Panc1 (cell line): Measurements from ENCODE around the gene ZDHHC11. TPM values are rescaled to one million over a fixed set of nuclear protein-coding genes. Genes with fewer than 3 reads are reported as not detected.

Experiments used
- ATAC-seq: fragments of 200-7000 bp; cut with Tn5 transposase; 2 replicates; pipeline ENCODE4 v1.9.1; 2020; ENCODE audit warnings: mild to moderate bottlenecking, moderate library complexity
- BruUV-seq: library from RNA; stranded (reverse); fragments of 400-500 nt; replicated peaks from 2 replicates; lab custom pipeline; 2021; lab: Mats Ljungman, UMichigan
- CTCF ChIA-PET: fragments of 300-600 bp; sonication (Branson Sonifier 250); formaldehyde crosslinking; loops from one replicate; lab custom pipeline; 2022; ENCODE audit warnings: antibody characterized with exemption; lab: Charles Lee
- POLR2A ChIA-PET: fragments of 300-600 bp; sonication (Branson Sonifier 250); formaldehyde crosslinking; loops from one replicate; lab custom pipeline; 2022; ENCODE audit warnings: antibody characterized with exemption; lab: Charles Lee
- DNase-seq: peaks from one replicate; pipeline ENCODE4 v3.0.0-alpha.2; 2010; ENCODE audit warnings: low read depth, low spot score
- H3K27ac ChIP-seq: 2 replicates; pipeline ENCODE4 v1.5.1; 2011; ENCODE audit warnings: mild to moderate bottlenecking, low read length, inconsistent platforms
- H3K27me3 ChIP-seq: fragments of 200-500 bp; sonication (Bioruptor generic); 2 replicates; pipeline ENCODE4 v1.6.0; 2014; ENCODE audit warnings: low read length, inconsistent platforms; ENCODE audit not compliant: control insufficient read depth, insufficient read depth
- H3K36me3 ChIP-seq: fragments of 200-500 bp; sonication (Bioruptor generic); 2 replicates; pipeline ENCODE4 v1.5.1; 2014; ENCODE audit warnings: inconsistent platforms, mild to moderate bottlenecking, low read length, moderate library complexity; ENCODE audit not compliant: control insufficient read depth, insufficient read depth
- H3K4me1 ChIP-seq: 2 replicates; pipeline ENCODE4 v1.5.1; 2011; ENCODE audit warnings: inconsistent platforms, mild to moderate bottlenecking, low read length, moderate library complexity; ENCODE audit not compliant: control insufficient read depth, insufficient read depth
- H3K4me3 ChIP-seq, 2 experiments: 2 replicates each; pipeline ENCODE4 v1.5.1; 2011 to 2012; ENCODE audit warnings: low read depth in 2 of 2, low read length in 2 of 2, mild to moderate bottlenecking in 2 of 2, inconsistent platforms in 1 of 2, moderate library complexity in 1 of 2
- H3K9me3 ChIP-seq: fragments of 200-500 bp; sonication (Bioruptor generic); 2 replicates; pipeline ENCODE4 v1.5.1; 2014; ENCODE audit warnings: low read depth, mild to moderate bottlenecking, inconsistent platforms, low read length, moderate library complexity; ENCODE audit not compliant: control insufficient read depth, insufficient read depth
- CTCF ChIP-seq: fragments of 450-650 bp; IDR thresholded peaks from 2 replicates; pipeline ENCODE4 v1.5.1; 2017; ENCODE audit warnings: mild to moderate bottlenecking
- POLR2AphosphoS5 ChIP-seq: IDR thresholded peaks from 2 replicates; pipeline ENCODE4 v1.6.1; 2012; ENCODE audit warnings: mild to moderate bottlenecking, low read depth, low read length, moderate library complexity
- REST ChIP-seq, 2 experiments: IDR thresholded peaks; 2 replicates each; pipeline ENCODE4 v1.6.1; 2011 to 2012; ENCODE audit warnings: low read depth in 2 of 2, control low read depth in 1 of 2, low read length in 1 of 2, mild to moderate bottlenecking in 1 of 2, moderate library complexity in 1 of 2; ENCODE audit not compliant: insufficient read depth in 1 of 2
- SIN3A ChIP-seq: IDR thresholded peaks from 2 replicates; pipeline ENCODE4 v1.6.1; 2012; ENCODE audit warnings: low read depth, mild to moderate bottlenecking, low read length, moderate library complexity, borderline replicate concordance; ENCODE audit not compliant: insufficient read depth
- TCF7L2 ChIP-seq: IDR thresholded peaks from 2 replicates; pipeline ENCODE4 v1.6.1; 2011; ENCODE audit warnings: mild to moderate bottlenecking, low read depth, low read length, inconsistent platforms
- in situ Hi-C: cut with HindIII; loops from 2 replicates; pipeline ENCODE4 v1.10.0; 2016; ENCODE audit warnings: low sequenced_read_pairs, low pct_unique_long_range_greater_than_20kb
- intact Hi-C: fragments of 100-400 bp; cut with micrococcal nuclease; formaldehyde crosslinking; loops from one replicate; pipeline ENCODE4 v1.10.0; 2022; ENCODE audit not compliant: unreplicated experiment
- total RNA-seq: library from RNA; stranded (reverse); gene quantifications from one replicate; pipeline ENCODE4 v1.2.1, GENCODE V29; 2021; ENCODE audit not compliant: unreplicated experiment

The ZDHHC11 gene
- total RNA-seq, 1 experiment from 2014 or later: 3.0 TPM

- no peak overlapping the region for H3K27ac ChIP-seq
- DNase-seq: no peak
- peaks cover 18% of the 10 kb centered on the region for H3K36me3 ChIP-seq
- H3K9me3 ChIP-seq: no peaks in the 10 kb centered on the region
- CTCF ChIA-PET: no interaction called here
- POLR2A ChIA-PET: no interaction called here
- no peak overlapping the region for H3K4me3 ChIP-seq
- intact Hi-C loops: no loop called here
- in situ Hi-C loops: no loop called here
- ATAC-seq: no peak
- no peaks in the 10 kb centered on the region for H3K4me1 ChIP-seq
- no peaks in the 10 kb centered on the region for H3K27me3 ChIP-seq
- BruUV-seq: no TSS peak
- TF ChIP-seq TCF7L2 (no peak), CTCF (no peak), REST (IDR thresholded peaks at IDR 0.05; ENCODE audit: insufficient read depth in 1 of 2, low read depth in 2 of 2, low read length in 1 of 2) (no peak), SIN3A (no peak), POLR2AphosphoS5 (no peak)
Observed at GRCh38 chr5:875931-876330, 25.1 kb upstream of the ZDHHC11 start.

GRCh38 chr5:873328-873727, 22.5 kb upstream of the ZDHHC11 start:
- Histone ChIP-seq H3K9me3 (no peaks in the 10 kb centered on the region), H3K36me3 (peaks cover 33% of the 10 kb centered on the region), H3K27ac (no peak overlapping the region), H3K27me3 (no peaks in the 10 kb centered on the region), H3K4me3 (no peak overlapping the region), H3K4me1 (no peaks in the 10 kb centered on the region)
- ATAC-seq (no peak), DNase-seq (no peak)
- in situ Hi-C loops (no loop called here), intact Hi-C loops (no loop called here)
- TF ChIP-seq TCF7L2 (no peak), SIN3A (no peak), POLR2AphosphoS5 (no peak), REST (IDR thresholded peaks at IDR 0.05; ENCODE audit: insufficient read depth in 1 of 2, low read depth in 2 of 2, low read length in 1 of 2) (no peak), CTCF (no peak)
- ChIA-PET CTCF (interaction anchor here (0.6 kb wide), 1 partner anchor 1788 kb away, joined by 3 read pairs; no protein-coding TSS in a partner anchor), POLR2A (no interaction called here)
- BruUV-seq: no TSS peak
